Measurements from ENCODE around the gene FAM107A. TPM values are rescaled to one million over a fixed set of nuclear protein-coding genes. Genes with fewer than 3 reads are reported as not detected.

The FAM107A gene
- polyA plus RNA-seq, 1 donor from 2014 or later = 0.16 TPM

- no peak overlapping the region for H3K9ac ChIP-seq (ENCODE audit: low read length)
- no peak overlapping the region for H3K4me2 ChIP-seq (ENCODE audit: low read length)
Measured at GRCh38 chr3:58518291-58518789, 58.9 kb downstream of the FAM107A start.

GRCh38 chr3:58514405-58514804 is 62.8 kb downstream of the FAM107A start:
- Histone ChIP-seq H2AFZ (ENCODE audit: low read depth, low read length) (no peak overlapping the region), H3K27ac (ENCODE audit: low read length) (no peak overlapping the region), H3K36me3 (ENCODE audit: insufficient read depth, low read length) (no peaks in the 10 kb centered on the region), H3K4me3 (ENCODE audit: low read length) (no peak overlapping the region), H3K4me2 (ENCODE audit: low read length) (no peak overlapping the region), H4K20me1 (ENCODE audit: insufficient read depth) (no peaks in the 10 kb centered on the region), H3F3A (ENCODE audit: insufficient read depth, low read length, poor library complexity, severe bottlenecking) (no peaks in the 10 kb centered on the region), H3K27me3 (ENCODE audit: insufficient read depth, low read depth, low read length) (no peaks in the 10 kb centered on the region), H3K9ac (ENCODE audit: low read length) (no peak overlapping the region), H3K9me3 (ENCODE audit: low read length) (no peaks in the 10 kb centered on the region), H3K79me2 (replicated peaks; ENCODE audit: insufficient read depth, low read length) (no peaks in the 10 kb centered on the region), H3K9me2 (ENCODE audit: insufficient read depth, low read length) (no peaks in the 10 kb centered on the region)
- TF ChIP-seq EP300 (conservative IDR thresholded peaks at IDR 0.05; ENCODE audit: poor library complexity, severe bottlenecking) (peak; percentile 13), EZH2 (IDR thresholded peaks at IDR 0.05; ENCODE audit: borderline replicate concordance, insufficient read depth, low read length, poor library complexity, severe bottlenecking) (no peak), MXI1 (conservative IDR thresholded peaks at IDR 0.05; ENCODE audit: poor library complexity, severe bottlenecking) (no peak)

More at GRCh38 chr3:58518291-58518789, 58.9 kb downstream of the FAM107A start:
- no peaks in the 10 kb centered on the region for H3F3A ChIP-seq (ENCODE audit: insufficient read depth, low read length, poor library complexity, severe bottlenecking)
- no peaks in the 10 kb centered on the region for H3K9me3 ChIP-seq (ENCODE audit: low read length)
- H3K4me3 ChIP-seq (ENCODE audit: low read length) = no peak overlapping the region
- H2AFZ ChIP-seq (ENCODE audit: low read depth, low read length) = no peak overlapping the region
- TF ChIP-seq POLR2AphosphoS5 (IDR thresholded peaks at IDR 0.05) = no peak
- no peak for TF ChIP-seq EZH2 (IDR thresholded peaks at IDR 0.05; ENCODE audit: borderline replicate concordance, insufficient read depth, low read length, poor library complexity, severe bottlenecking)
- TF ChIP-seq RAD21 (conservative IDR thresholded peaks at IDR 0.05) = no peak
- H3K79me2 ChIP-seq (replicated peaks; ENCODE audit: insufficient read depth, low read length) = no peaks in the 10 kb centered on the region
- H3K27ac ChIP-seq (ENCODE audit: low read length) = no peak overlapping the region
- H3K27me3 ChIP-seq (ENCODE audit: insufficient read depth, low read depth, low read length) = no peaks in the 10 kb centered on the region
- no peaks in the 10 kb centered on the region for H3K36me3 ChIP-seq (ENCODE audit: insufficient read depth, low read length)
- no peaks in the 10 kb centered on the region for H4K20me1 ChIP-seq (ENCODE audit: insufficient read depth)
- H3K9me2 ChIP-seq (ENCODE audit: insufficient read depth, low read length) = no peaks in the 10 kb centered on the region

Other genes with a start within 250 kb of the FAM107A start
- 37.7 and 40.4 TPM in 2 replicates for gene PXK, start 244.5 kb downstream of the FAM107A start, polyA plus RNA-seq
- gene PDHB, start 143.6 kb downstream of the FAM107A start, polyA plus RNA-seq = 154 and 201 TPM in 2 replicates
- gene KCTD6, start 85.3 kb downstream of the FAM107A start, polyA plus RNA-seq = 64.0 and 68.5 TPM in 2 replicates
- not detected in 2 replicates for gene ACOX2, start 40.2 kb downstream of the FAM107A start, polyA plus RNA-seq
- gene FAM3D, start 89.4 kb upstream of the FAM107A start, polyA plus RNA-seq = not detected in 2 replicates

All from neural cell (in vitro differentiated cells).